ENCODE measurements around the gene DAG1. TPM values are rescaled to one million over a fixed set of nuclear protein-coding genes. Genes with fewer than 3 reads are reported as not detected.

DAG1 gene
- total RNA-seq, 1 donor from 2014 or later: 67.5 TPM

DNA sequence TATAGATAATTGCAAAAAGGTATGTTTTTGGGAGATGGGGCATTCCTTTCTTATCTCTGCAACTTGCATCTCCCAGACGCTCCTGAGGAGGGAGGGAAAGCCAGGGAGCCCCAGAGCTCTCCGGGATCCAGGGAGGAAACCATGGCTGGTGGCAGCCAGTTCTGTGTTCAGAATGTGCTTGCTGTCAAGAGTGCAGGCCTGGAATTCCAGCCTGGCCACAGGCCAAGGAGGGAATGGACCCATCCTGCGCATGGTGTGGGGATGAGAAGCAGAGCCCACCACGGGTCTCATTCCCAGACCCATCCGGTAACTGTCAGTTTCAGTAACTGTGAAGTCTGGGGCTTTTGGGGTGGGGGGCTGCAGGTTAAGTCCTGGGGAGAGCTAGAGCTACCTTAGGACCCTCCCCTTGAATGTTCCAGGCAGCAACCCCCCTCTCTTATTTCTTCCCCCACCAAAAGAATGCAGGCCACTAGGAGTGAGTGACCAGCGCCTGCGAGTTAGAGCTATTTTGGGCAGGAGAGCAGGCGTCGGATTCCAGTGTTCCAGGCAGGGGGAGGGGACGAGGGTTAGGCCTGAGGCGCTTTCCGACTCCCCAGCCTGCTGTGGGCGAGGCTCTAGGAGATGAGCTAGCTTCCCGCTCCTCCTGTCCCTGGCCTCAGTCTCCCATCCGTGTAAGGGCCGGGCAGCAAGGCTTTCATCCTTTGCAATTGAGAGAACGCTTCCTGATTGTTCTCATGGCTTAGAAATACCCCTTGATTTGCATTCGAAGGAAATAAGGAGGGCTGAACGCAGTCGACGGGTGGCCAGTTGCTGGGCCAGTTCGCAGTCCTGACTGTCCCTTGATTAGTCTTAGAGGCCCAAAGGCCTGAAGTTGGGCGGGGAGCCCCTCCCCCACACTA lies 781 bp upstream of the DAG1 start:
- Mint-ChIP-seq H3K9me3 (peaks cover 8% of the 10 kb centered on the region), H3K36me3 (peaks cover 11% of the 10 kb centered on the region), H3K4me1 (peaks cover 27% of the 10 kb centered on the region), H3K4me3 (peak overlapping the region; percentile 91), H3K27me3 (ENCODE audit: insufficient read depth, low read depth) (peaks cover 10% of the 10 kb centered on the region), H3K27ac (peak overlapping the region; percentile 97)
- H3K36me3 ChIP-seq: no peaks in the 10 kb centered on the region
- H3K4me1 ChIP-seq: peaks cover 34% of the 10 kb centered on the region
- peak; percentile 90 for DNase-seq (ENCODE audit: low spot score)
- no peak overlapping the region for H3K9ac ChIP-seq
- H4K20me1 ChIP-seq (ENCODE audit: low read depth): peaks cover 19% of the 10 kb centered on the region
- no peaks in the 10 kb centered on the region for H3K9me3 ChIP-seq (ENCODE audit: low read depth)
- H2AFZ ChIP-seq (replicated peaks): peak overlapping the region; percentile 53
- peaks cover 46% of the 10 kb centered on the region for H3F3A ChIP-seq (ENCODE audit: low read depth)
- peaks cover 38% of the 10 kb centered on the region for H3K79me2 ChIP-seq (ENCODE audit: low read depth)
- peak overlapping the region; percentile 93 for H3K27ac ChIP-seq
- peak overlapping the region; percentile 49 for H3K4me3 ChIP-seq
- H3K27me3 ChIP-seq: no peaks in the 10 kb centered on the region
- TF ChIP-seq EZH2phosphoT487 (IDR thresholded peaks at IDR 0.05): no peak
- TF ChIP-seq, protein P1, sequence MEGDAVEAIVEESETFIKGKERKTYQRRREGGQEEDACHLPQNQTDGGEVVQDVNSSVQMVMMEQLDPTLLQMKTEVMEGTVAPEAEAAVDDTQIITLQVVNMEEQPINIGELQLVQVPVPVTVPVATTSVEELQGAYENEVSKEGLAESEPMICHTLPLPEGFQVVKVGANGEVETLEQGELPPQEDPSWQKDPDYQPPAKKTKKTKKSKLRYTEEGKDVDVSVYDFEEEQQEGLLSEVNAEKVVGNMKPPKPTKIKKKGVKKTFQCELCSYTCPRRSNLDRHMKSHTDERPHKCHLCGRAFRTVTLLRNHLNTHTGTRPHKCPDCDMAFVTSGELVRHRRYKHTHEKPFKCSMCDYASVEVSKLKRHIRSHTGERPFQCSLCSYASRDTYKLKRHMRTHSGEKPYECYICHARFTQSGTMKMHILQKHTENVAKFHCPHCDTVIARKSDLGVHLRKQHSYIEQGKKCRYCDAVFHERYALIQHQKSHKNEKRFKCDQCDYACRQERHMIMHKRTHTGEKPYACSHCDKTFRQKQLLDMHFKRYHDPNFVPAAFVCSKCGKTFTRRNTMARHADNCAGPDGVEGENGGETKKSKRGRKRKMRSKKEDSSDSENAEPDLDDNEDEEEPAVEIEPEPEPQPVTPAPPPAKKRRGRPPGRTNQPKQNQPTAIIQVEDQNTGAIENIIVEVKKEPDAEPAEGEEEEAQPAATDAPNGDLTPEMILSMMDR (IDR thresholded peaks at IDR 0.05): no peak
- H3K4me2 ChIP-seq: peak overlapping the region; percentile 74

DNA sequence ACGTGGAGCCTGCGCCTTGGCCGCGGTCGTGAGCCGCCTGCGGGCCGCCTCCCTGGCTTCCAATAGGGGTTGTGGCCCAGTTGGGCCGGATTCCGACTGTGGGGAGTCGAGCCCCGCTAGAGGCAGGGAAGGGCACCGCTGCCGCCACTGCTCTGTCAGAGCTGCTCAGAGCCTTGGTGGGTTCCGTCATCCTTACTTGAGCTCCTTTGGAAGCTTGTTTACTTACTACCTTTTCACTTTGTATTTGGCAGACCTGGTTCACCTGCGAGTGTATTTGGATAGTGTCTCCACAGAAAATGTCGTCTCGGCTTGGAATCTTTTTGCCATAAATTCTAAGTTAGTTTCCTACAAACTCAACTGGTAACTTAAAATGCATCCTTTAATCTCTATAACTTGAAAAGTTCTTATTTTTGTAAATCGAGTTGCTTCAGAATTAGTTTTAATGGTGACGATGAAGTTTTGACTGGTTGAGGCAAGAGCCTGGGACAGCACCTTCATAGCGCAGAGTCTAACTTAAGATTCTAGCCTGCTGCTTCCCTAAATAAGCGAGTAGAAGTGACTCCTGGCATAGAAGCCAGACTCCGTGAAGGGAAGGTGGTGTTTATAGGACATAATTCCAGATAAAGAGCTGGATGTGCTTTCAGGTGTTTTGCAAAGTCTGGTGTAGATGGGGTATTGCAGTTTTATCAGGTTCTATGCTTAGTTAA lies 800 bp downstream of the DAG1 start:
- peaks cover 54% of the 10 kb centered on the region for H3K79me2 ChIP-seq (ENCODE audit: low read depth)
- peak overlapping the region; percentile 88 for H3K27ac ChIP-seq
- H3K36me3 ChIP-seq: no peaks in the 10 kb centered on the region
- Mint-ChIP-seq H3K36me3 (peaks cover 14% of the 10 kb centered on the region), H3K9me3 (peaks cover 8% of the 10 kb centered on the region), H3K4me1 (peaks cover 27% of the 10 kb centered on the region), H3K27me3 (ENCODE audit: insufficient read depth, low read depth) (peaks cover 10% of the 10 kb centered on the region), H3K4me3 (peak overlapping the region; percentile 94), H3K27ac (peak overlapping the region; percentile 78)
- H3K4me3 ChIP-seq: peak overlapping the region; percentile 82
- H2AFZ ChIP-seq (replicated peaks): no peak overlapping the region
- H3K27me3 ChIP-seq: no peaks in the 10 kb centered on the region
- DNase-seq (ENCODE audit: low spot score): no peak
- H3K4me1 ChIP-seq: peaks cover 27% of the 10 kb centered on the region
- TF ChIP-seq EZH2 (IDR thresholded peaks at IDR 0.05) (no peak), EZH2phosphoT487 (IDR thresholded peaks at IDR 0.05) (no peak)
- TF ChIP-seq, protein P1 (IDR thresholded peaks at IDR 0.05): no peak
- H3K9me3 ChIP-seq (ENCODE audit: low read depth): no peaks in the 10 kb centered on the region
- H3K9ac ChIP-seq: peak overlapping the region; percentile 65
- H4K20me1 ChIP-seq (ENCODE audit: low read depth): peaks cover 19% of the 10 kb centered on the region
- peak overlapping the region; percentile 89 for H3K4me2 ChIP-seq
- H3F3A ChIP-seq (ENCODE audit: low read depth): peaks cover 41% of the 10 kb centered on the region

DNA sequence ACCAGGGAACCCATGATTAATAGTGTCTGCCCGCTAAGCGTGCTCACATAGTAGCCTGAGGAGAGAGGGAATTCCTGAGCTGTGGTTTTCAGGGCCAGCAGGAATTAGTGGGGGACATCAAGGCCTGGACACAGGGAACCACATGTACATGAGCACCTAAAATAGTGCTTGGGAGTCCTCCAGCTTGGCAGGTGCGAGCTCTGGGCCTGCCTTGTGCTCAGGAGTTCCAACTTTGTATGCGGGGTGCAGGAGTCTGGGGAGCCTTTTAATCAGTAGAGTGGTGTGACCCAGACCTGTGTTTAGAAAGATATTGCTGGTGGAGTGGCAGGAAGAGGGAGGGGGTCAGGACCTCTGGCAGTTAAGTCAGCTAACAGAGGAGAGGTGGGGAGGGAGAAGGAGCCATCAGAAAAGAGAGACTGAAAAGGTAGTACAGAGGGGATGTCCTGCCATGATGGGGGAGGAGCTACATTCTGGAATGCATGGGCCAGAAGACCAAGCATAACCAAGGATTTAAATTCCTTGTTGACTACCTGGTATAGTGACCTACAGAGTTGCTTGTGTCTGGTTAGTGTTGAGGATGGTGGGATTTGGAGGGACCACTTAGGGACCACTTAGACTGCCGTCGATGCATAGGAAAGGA lies 1.9 kb downstream of the DAG1 start:
- H3K4me1 Mint-ChIP-seq: peaks cover 27% of the 10 kb centered on the region
- Histone ChIP-seq H3K4me2 (peak overlapping the region; percentile 89), H3K36me3 (peaks cover 8% of the 10 kb centered on the region), H3K4me1 (peaks cover 24% of the 10 kb centered on the region), H3K27me3 (no peaks in the 10 kb centered on the region), H3K79me2 (ENCODE audit: low read depth) (peaks cover 65% of the 10 kb centered on the region), H2AFZ (replicated peaks) (no peak overlapping the region), H4K20me1 (ENCODE audit: low read depth) (peaks cover 19% of the 10 kb centered on the region), H3K9ac (peak overlapping the region; percentile 65), H3K4me3 (peak overlapping the region; percentile 82), H3K9me3 (ENCODE audit: low read depth) (no peaks in the 10 kb centered on the region), H3K27ac (no peak overlapping the region), H3F3A (ENCODE audit: low read depth) (peaks cover 39% of the 10 kb centered on the region)
- TF ChIP-seq, protein P1 (IDR thresholded peaks at IDR 0.05): no peak
- no peak for TF ChIP-seq EZH2 (IDR thresholded peaks at IDR 0.05)
- TF ChIP-seq EZH2phosphoT487 (IDR thresholded peaks at IDR 0.05): no peak
- H3K9me3 Mint-ChIP-seq: peaks cover 8% of the 10 kb centered on the region
- H3K4me3 Mint-ChIP-seq: peak overlapping the region; percentile 94
- no peak for DNase-seq (ENCODE audit: low spot score)
- peaks cover 18% of the 10 kb centered on the region for H3K36me3 Mint-ChIP-seq
- H3K27ac Mint-ChIP-seq: peak overlapping the region; percentile 16
- H3K27me3 Mint-ChIP-seq (ENCODE audit: insufficient read depth, low read depth): peaks cover 10% of the 10 kb centered on the region
